Body of pancreas (tissue), 4 donors: Measurements from ENCODE around the gene TAF4B. TPM values are rescaled to one million over a fixed set of nuclear protein-coding genes. Genes with fewer than 3 reads are reported as not detected.

ENCODE experiments used
- ATAC-seq: fragments of 150-250 bp; one replicate; pipeline ENCODE4 v1.9.1; 2016
- DNase-seq, 4 donors: peaks; one replicate each; pipeline ENCODE4 v3.0.0-alpha.2; 2019
- H3K27ac ChIP-seq, 4 donors: fragments of 200-600 bp; sonication (generic); 1 replicate in 3 of 4; 2 replicates in 1 of 4; pipeline versions ENCODE4 v1.5.1 to v1.6.1; 2016 to 2019; ENCODE audit warnings: mild to moderate bottlenecking in 1 of 4, mixed read lengths in 1 of 4, moderate library complexity in 1 of 4
- H3K27me3 ChIP-seq, 2 donors: fragments of 200-600 bp; sonication (generic); one replicate each; pipeline ENCODE4 v1.6.0; 2016; ENCODE audit warnings: mild to moderate bottlenecking in 1 of 2
- H3K36me3 ChIP-seq, 2 donors: fragments of 200-600 bp; sonication (generic); replicated peaks in 1 of 2; 2 replicates each; pipeline ENCODE4 v1.5.1; 2016; ENCODE audit warnings: low read depth in 2 of 2; ENCODE audit not compliant: insufficient read depth in 1 of 2
- H3K4me1 ChIP-seq: fragments of 200-600 bp; sonication (generic); one replicate; pipeline ENCODE4 v1.6.0; 2016
- H3K4me3 ChIP-seq, 2 donors: fragments of 200-600 bp; sonication (generic); 1 replicate in 1 of 2; 2 replicates in 1 of 2; pipeline ENCODE4 v1.5.1; 2016 to 2019
- H3K9me3 ChIP-seq, 3 donors: fragments of 200-600 bp; sonication (generic); 1 replicate in 2 of 3; 2 replicates in 1 of 3; pipeline ENCODE4 v1.5.1; 2016
- CTCF ChIP-seq, 7 experiments: fragments of 450-650 bp in 4 of 7; fragments of 200-600 bp in 3 of 7; sonication (generic) in 3 of 7; IDR thresholded peaks; one replicate each; pipeline ENCODE4 v1.5.1; 2016 to 2019; ENCODE audit warnings: antibody characterized with exemption in 7 of 7
- POLR2A ChIP-seq, 3 donors: fragments of 450-650 bp; IDR thresholded peaks; one replicate each; pipeline ENCODE4 v1.6.1; 2016; ENCODE audit warnings: antibody characterized with exemption in 3 of 3, mild to moderate bottlenecking in 2 of 3
- WGBS, 2 donors: methylation state at CpG; one replicate each; pipeline ENCODE4 v1.1.5; 2017; 5-methylcytosine and 5-hydroxymethylcytosine counted together
- intact Hi-C: fragments of 100-400 bp; cut with DNase I; formaldehyde crosslinking; loops from one replicate; pipeline ENCODE4 v1.15.1; 2023
- total RNA-seq, 2 donors: library from RNA; depleted of rRNA; stranded (reverse); fragments of >200 nt; gene quantifications; one replicate each; pipeline ENCODE4 v1.1.0, GENCODE V29; 2016

TAF4B gene
- total RNA-seq, 2 donors from 2014 or later, result 4.2 to 12.2 TPM

- Histone ChIP-seq H3K4me3 (no peak overlapping the region), H3K36me3 (peaks cover 0 to 3% of the 10 kb centered on the region in 2 donors), H3K27me3 (no peaks in the 10 kb centered on the region), H3K27ac (no peak overlapping the region), H3K4me1 (no peaks in the 10 kb centered on the region), H3K9me3 (no peaks in the 10 kb centered on the region)
- no peak for TF ChIP-seq CTCF (IDR thresholded peaks at IDR 0.05)
- TF ChIP-seq POLR2A (IDR thresholded peaks at IDR 0.05), result no peak
- 92 to 96% methylated on average over 1 of the region's 1 CpG for WGBS, 2 donors
- DNase-seq (no peak), ATAC-seq (no peak)
- intact Hi-C loops, result no loop called here
Measured at GRCh38 chr18:26320686-26321085, 94.4 kb downstream of the TAF4B start.

- H3K4me1 ChIP-seq, result no peaks in the 10 kb centered on the region
- no peaks in the 10 kb centered on the region for H3K27me3 ChIP-seq
- H3K4me3 ChIP-seq, result no peak overlapping the region
- 81 to 85% methylated on average over 3 of the region's 3 CpGs for WGBS, 2 donors
- no peaks in the 10 kb centered on the region for H3K9me3 ChIP-seq
- TF ChIP-seq CTCF (IDR thresholded peaks at IDR 0.05) (no peak), POLR2A (IDR thresholded peaks at IDR 0.05) (no peak)
- no peak overlapping the region for H3K27ac ChIP-seq
- DNase-seq (no peak), ATAC-seq (no peak)
- peaks cover 0 to 3% of the 10 kb centered on the region in 2 donors for H3K36me3 ChIP-seq
- intact Hi-C loops, result no loop called here
Measured at GRCh38 chr18:26322890-26323653, 96.8 kb downstream of the TAF4B start.

- DNase-seq, result no peak
- Histone ChIP-seq H3K36me3 (peaks cover 0 to 3% of the 10 kb centered on the region in 2 donors), H3K27ac (no peak overlapping the region), H3K9me3 (no peaks in the 10 kb centered on the region), H3K4me3 (no peak overlapping the region), H3K27me3 (no peaks in the 10 kb centered on the region), H3K4me1 (no peaks in the 10 kb centered on the region)
- intact Hi-C loops, result no loop called here
- no peak for TF ChIP-seq POLR2A (IDR thresholded peaks at IDR 0.05)
- TF ChIP-seq CTCF (IDR thresholded peaks at IDR 0.05), result no peak
- ATAC-seq, result no peak
- 82 to 93% methylated on average over 2 of the region's 2 CpGs for WGBS, 2 donors
Measured at GRCh38 chr18:26325771-26326170, 99.5 kb downstream of the TAF4B start.

- no peaks in the 10 kb centered on the region for H3K4me1 ChIP-seq
- peaks cover 0 to 1% of the 10 kb centered on the region in 2 donors for H3K36me3 ChIP-seq
- DNase-seq (no peak), ATAC-seq (no peak)
- TF ChIP-seq CTCF (IDR thresholded peaks at IDR 0.05) (no peak), POLR2A (IDR thresholded peaks at IDR 0.05) (no peak)
- intact Hi-C loops, result no loop called here
- no peaks in the 10 kb centered on the region for H3K9me3 ChIP-seq
- H3K27me3 ChIP-seq, result no peaks in the 10 kb centered on the region
- no peak overlapping the region for H3K27ac ChIP-seq
- no peak overlapping the region for H3K4me3 ChIP-seq
- 71 to 83% methylated on average over 3 of the region's 3 CpGs for WGBS, 2 donors
Measured at GRCh38 chr18:26327062-26327461, 100.8 kb downstream of the TAF4B start.

- 88 to 96% methylated on average over 1 of the region's 1 CpG for WGBS, 2 donors
- intact Hi-C loops, result no loop called here
- ATAC-seq, result no peak
- Histone ChIP-seq H3K4me3 (no peak overlapping the region), H3K9me3 (no peaks in the 10 kb centered on the region), H3K27ac (no peak overlapping the region), H3K4me1 (no peaks in the 10 kb centered on the region), H3K36me3 (peaks cover 0 to 1% of the 10 kb centered on the region in 2 donors), H3K27me3 (no peaks in the 10 kb centered on the region)
- TF ChIP-seq CTCF (IDR thresholded peaks at IDR 0.05) (no peak), POLR2A (IDR thresholded peaks at IDR 0.05) (no peak)
- DNase-seq, result no peak
Measured at GRCh38 chr18:26332991-26333390, 106.7 kb downstream of the TAF4B start.
